Ovary (tissue), 3 donors: ENCODE results near the gene AFAP1.

ENCODE experiments used
- EP300 ChIP-seq: sonication (generic); formaldehyde crosslinking; IDR thresholded peaks from one replicate; pipeline ENCODE4 v1.6.1; 2017; ENCODE audit warnings: antibody characterized with exemption
- POLR2A ChIP-seq: fragments of 450-650 bp; IDR thresholded peaks from one replicate; pipeline ENCODE4 v1.6.1; 2017; ENCODE audit warnings: antibody characterized with exemption, mild to moderate bottlenecking, moderate library complexity
- TF ChIP-seq, protein P1 (sequence below), 3 donors: fragments of 450-650 bp in 2 of 3; fragments of 200-600 bp in 1 of 3; IDR thresholded peaks; one replicate each; pipeline versions ENCODE4 v1.5.1 to v1.8.0; 2016 to 2022; ENCODE audit warnings: antibody characterized with exemption in 3 of 3, mild to moderate bottlenecking in 1 of 3
- donor health status: DM: no; HTN: no; CAD: no.

DNA sequence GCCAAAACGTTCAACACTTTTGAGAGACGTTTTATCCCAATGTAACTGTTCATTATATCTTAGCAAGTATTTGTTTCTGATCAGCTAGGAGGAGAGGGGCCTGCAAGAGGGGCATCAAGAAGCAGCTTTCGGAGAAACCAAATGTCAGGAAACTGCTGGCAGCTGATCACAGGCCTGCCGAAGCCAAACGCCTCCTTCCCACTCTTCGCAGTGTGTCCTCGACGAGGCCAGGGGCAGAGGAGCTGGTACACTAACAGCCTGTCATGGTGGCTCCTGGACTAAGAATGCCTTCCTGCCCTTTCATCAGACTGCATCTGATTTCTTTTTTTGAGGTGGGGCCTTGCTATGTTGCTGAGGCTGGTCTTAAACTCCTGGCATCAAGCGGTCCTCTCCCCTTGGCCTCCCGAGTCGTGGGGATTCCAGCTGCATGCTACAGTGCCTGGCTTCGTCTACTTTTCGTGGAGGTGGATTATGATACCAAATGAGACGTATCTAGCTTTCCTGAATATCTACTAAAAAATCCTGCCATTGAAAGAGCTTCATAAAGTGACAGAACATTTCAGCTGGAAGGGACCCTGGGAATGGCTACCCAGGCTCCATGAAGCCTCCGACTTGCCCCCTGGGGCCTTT lies 134.8 kb downstream of the AFAP1 start:
- TF ChIP-seq, protein P1, sequence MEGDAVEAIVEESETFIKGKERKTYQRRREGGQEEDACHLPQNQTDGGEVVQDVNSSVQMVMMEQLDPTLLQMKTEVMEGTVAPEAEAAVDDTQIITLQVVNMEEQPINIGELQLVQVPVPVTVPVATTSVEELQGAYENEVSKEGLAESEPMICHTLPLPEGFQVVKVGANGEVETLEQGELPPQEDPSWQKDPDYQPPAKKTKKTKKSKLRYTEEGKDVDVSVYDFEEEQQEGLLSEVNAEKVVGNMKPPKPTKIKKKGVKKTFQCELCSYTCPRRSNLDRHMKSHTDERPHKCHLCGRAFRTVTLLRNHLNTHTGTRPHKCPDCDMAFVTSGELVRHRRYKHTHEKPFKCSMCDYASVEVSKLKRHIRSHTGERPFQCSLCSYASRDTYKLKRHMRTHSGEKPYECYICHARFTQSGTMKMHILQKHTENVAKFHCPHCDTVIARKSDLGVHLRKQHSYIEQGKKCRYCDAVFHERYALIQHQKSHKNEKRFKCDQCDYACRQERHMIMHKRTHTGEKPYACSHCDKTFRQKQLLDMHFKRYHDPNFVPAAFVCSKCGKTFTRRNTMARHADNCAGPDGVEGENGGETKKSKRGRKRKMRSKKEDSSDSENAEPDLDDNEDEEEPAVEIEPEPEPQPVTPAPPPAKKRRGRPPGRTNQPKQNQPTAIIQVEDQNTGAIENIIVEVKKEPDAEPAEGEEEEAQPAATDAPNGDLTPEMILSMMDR (IDR thresholded peaks at IDR 0.05): no peak
- TF ChIP-seq POLR2A: no peak
- no peak for TF ChIP-seq EP300
